ENCODE results near the gene BFSP2. TPM values are rescaled to one million over a fixed set of nuclear protein-coding genes. Genes with fewer than 3 reads are reported as not detected.
"Not testable (repeated sequence)": the region's sequence is repeated elsewhere in the genome, so short reads cannot be mapped to it uniquely, and the experiment has no call there.

The BFSP2 gene
- polyA plus RNA-seq, 1 experiment = not detected

- ChIA-PET POLR2A (no interaction called here), CTCF (no interaction called here)
- no peak for TF ChIP-seq CTCF (IDR thresholded peaks at IDR 0.05; ENCODE audit: low read depth, low read length)
- no peak for DNase-seq (ENCODE audit: low read depth, low spot score)
- Histone ChIP-seq H3K27me3 (ENCODE audit: control insufficient read depth, insufficient read depth, low read length) (no peaks in the 10 kb centered on the region), H3K4me3 (ENCODE audit: low read depth, low read length) (no peak overlapping the region), H3K9me3 (ENCODE audit: control insufficient read depth, insufficient read depth, low read length) (no peaks in the 10 kb centered on the region), H3K27ac (ENCODE audit: low read depth, low read length) (no peak overlapping the region)
Observed at GRCh38 chr3:133477487-133477886, 77.6 kb downstream of the BFSP2 start.

- Histone ChIP-seq H3K27ac (ENCODE audit: low read depth, low read length) (no peak overlapping the region), H3K9me3 (ENCODE audit: control insufficient read depth, insufficient read depth, low read length) (no peaks in the 10 kb centered on the region), H3K4me3 (ENCODE audit: low read depth, low read length) (no peak overlapping the region), H3K27me3 (ENCODE audit: control insufficient read depth, insufficient read depth, low read length) (no peaks in the 10 kb centered on the region)
- TF ChIP-seq CTCF (IDR thresholded peaks at IDR 0.05; ENCODE audit: low read depth, low read length) = no peak
- POLR2A ChIA-PET = no interaction called here
- CTCF ChIA-PET = interaction anchor here (2.0 kb wide), 1 partner anchor 10 kb away, joined by 7 read pairs; no protein-coding TSS in a partner anchor
- DNase-seq (ENCODE audit: low read depth, low spot score) = no peak
Observed at GRCh38 chr3:133478624-133479023, 78.8 kb downstream of the BFSP2 start.

- Histone ChIP-seq H3K9me3 (ENCODE audit: control insufficient read depth, insufficient read depth, low read length) (no peaks in the 10 kb centered on the region), H3K27me3 (ENCODE audit: control insufficient read depth, insufficient read depth, low read length) (no peaks in the 10 kb centered on the region), H3K27ac (ENCODE audit: low read depth, low read length) (no peak overlapping the region), H3K4me3 (ENCODE audit: low read depth, low read length) (no peak overlapping the region)
- TF ChIP-seq CTCF (IDR thresholded peaks at IDR 0.05; ENCODE audit: low read depth, low read length) = no peak
- DNase-seq (ENCODE audit: low read depth, low spot score) = no peak
- ChIA-PET POLR2A (no interaction called here), CTCF (interaction anchor here (1.1 to 2.0 kb wide), 2 partner anchors 9 to 754 kb away, joined by 5 to 7 read pairs; no protein-coding TSS in a partner anchor)
Observed at GRCh38 chr3:133479401-133479800, 79.5 kb downstream of the BFSP2 start.

- Histone ChIP-seq H3K9me3 (ENCODE audit: control insufficient read depth, insufficient read depth, low read length) (no peaks in the 10 kb centered on the region), H3K4me3 (ENCODE audit: low read depth, low read length) (no peak overlapping the region), H3K27ac (ENCODE audit: low read depth, low read length) (no peak overlapping the region), H3K27me3 (ENCODE audit: control insufficient read depth, insufficient read depth, low read length) (no peaks in the 10 kb centered on the region)
- DNase-seq (ENCODE audit: low read depth, low spot score) = no peak
- CTCF ChIA-PET = interaction anchor here (1.1 to 2.0 kb wide), 2 partner anchors 9 to 754 kb away, joined by 5 to 7 read pairs; no protein-coding TSS in a partner anchor
- TF ChIP-seq CTCF (IDR thresholded peaks at IDR 0.05; ENCODE audit: low read depth, low read length) = no peak
- POLR2A ChIA-PET = no interaction called here
Observed at GRCh38 chr3:133479895-133480669, 80.2 kb downstream of the BFSP2 start.

GRCh38 chr3:133482474-133482873 lies 82.6 kb downstream of the BFSP2 start:
- H3K9me3 ChIP-seq (ENCODE audit: control insufficient read depth, insufficient read depth, low read length) = peaks cover 15% of the 10 kb centered on the region
- DNase-seq (ENCODE audit: low read depth, low spot score); H3K4me3 ChIP-seq (ENCODE audit: low read depth, low read length); CTCF ChIA-PET; H3K27ac ChIP-seq (ENCODE audit: low read depth, low read length); H3K27me3 ChIP-seq (ENCODE audit: control insufficient read depth, insufficient read depth, low read length); POLR2A ChIA-PET: not testable (repeated sequence)

Measured in AG04450 (cell line).